Mucosa of descending colon (tissue), 3 donors: ENCODE results near the gene OR9A2. TPM values are rescaled to one million over a fixed set of nuclear protein-coding genes. Genes with fewer than 3 reads are reported as not detected.
"Not testable (repeated sequence)": the region's sequence is repeated elsewhere in the genome, so short reads cannot be mapped to it uniquely, and the experiment has no call there.

ENCODE experiments used
- ATAC-seq: fragments of 200-7000 bp; cut with Tn5 transposase; one replicate; pipeline ENCODE4 v1.9.1; 2020; ENCODE audit warnings: mild to moderate bottlenecking, moderate library complexity
- DNase-seq, 3 donors: peaks; one replicate each; pipeline ENCODE4 v3.0.0-alpha.2; 2020
- H3K36me3 ChIP-seq: fragments of 200-600 bp; one replicate; pipeline ENCODE4 v1.8.0; 2021; ENCODE audit warnings: low read depth, mild to moderate bottlenecking
- H3K4me1 ChIP-seq: fragments of 200-600 bp; one replicate; pipeline ENCODE4 v1.8.0; 2021; ENCODE audit warnings: low read depth, mild to moderate bottlenecking
- H3K4me3 ChIP-seq: fragments of 200-600 bp; one replicate; pipeline ENCODE4 v1.8.0; 2021; ENCODE audit warnings: mild to moderate bottlenecking
- H3K9me3 ChIP-seq: fragments of 200-600 bp; one replicate; pipeline ENCODE4 v1.8.0; 2021; ENCODE audit warnings: mild to moderate bottlenecking
- CTCF ChIP-seq: fragments of 200-600 bp; IDR thresholded peaks from one replicate; pipeline ENCODE4 v1.8.0; 2022; ENCODE audit warnings: antibody characterized with exemption, mild to moderate bottlenecking
- intact Hi-C, 2 donors: fragments of 100-400 bp; cut with DNase I in 1 of 2; cut with micrococcal nuclease in 1 of 2; formaldehyde crosslinking; loops; one replicate each; pipeline versions ENCODE4 v1.11.0 to v1.11.1; 2022; cut with DNase I, micrococcal nuclease
- total RNA-seq, 3 donors: library from RNA; stranded (reverse); fragmentation: NEBNext Ultra II Directional in 2 of 3; extraction: Animal tissue kit (Norgen Biotek cat#: 25700) in 2 of 3; gene quantifications; one replicate each; pipeline versions ENCODE4 v1.2.1 to v1.2.4, GENCODE V29; 2021 to 2023
- donor health status: DM: no; HTN: no; CAD: no; lungs with moderate emphysema.
- donor health status: DM: no; HTN: no; CAD: no.
- donor health status: DM: no; HTN: yes; CAD: no.

Gene OR9A2
- total RNA-seq, 3 donors from 2014 or later = not detected

- no peak for TF ChIP-seq CTCF
- intact Hi-C loops = no loop called here
Observed at GRCh38 chr7:142984297-142984696, 42.6 kb downstream of the OR9A2 start.

GRCh38 chr7:142983825-142984224, 43.1 kb downstream of the OR9A2 start:
- no peaks in the 10 kb centered on the region for H3K4me1 ChIP-seq
- H3K4me3 ChIP-seq = no peak overlapping the region
- no peak for TF ChIP-seq CTCF
- no peaks in the 10 kb centered on the region for H3K9me3 ChIP-seq
- DNase-seq = no peak
- no peaks in the 10 kb centered on the region for H3K36me3 ChIP-seq
- intact Hi-C loops = no loop called here
- no peak for ATAC-seq

More at GRCh38 chr7:142984297-142984696, 42.6 kb downstream of the OR9A2 start:
- Histone ChIP-seq H3K4me3 (no peak overlapping the region), H3K4me1 (no peaks in the 10 kb centered on the region), H3K36me3 (no peaks in the 10 kb centered on the region), H3K9me3 (no peaks in the 10 kb centered on the region)
- DNase-seq (no peak), ATAC-seq (no peak)

DNA sequence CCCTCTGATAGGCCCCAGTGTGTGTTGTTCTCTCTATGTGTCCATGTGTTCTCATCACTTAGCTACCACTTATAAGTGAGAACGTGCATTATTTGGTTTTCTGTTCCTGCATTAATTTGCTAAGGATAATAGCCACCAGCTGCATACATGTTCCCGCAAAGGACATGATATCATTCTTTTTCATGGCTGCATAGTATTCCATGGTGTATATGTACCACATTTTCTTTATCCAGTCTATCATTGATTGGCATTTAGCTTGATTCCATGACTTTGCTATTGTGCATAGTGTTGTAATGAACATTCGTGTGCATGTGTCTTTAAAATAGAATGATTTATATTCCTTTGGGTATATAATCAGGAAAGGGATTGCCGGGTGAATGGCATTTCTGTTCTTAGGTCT, 48.5 kb downstream of the OR9A2 start:
- H3K4me3 ChIP-seq, H3K36me3 ChIP-seq, DNase-seq, ATAC-seq, H3K9me3 ChIP-seq, H3K4me1 ChIP-seq, intact Hi-C loops: not testable (repeated sequence)

Other genes with a start within 250 kb of the OR9A2 start
- 1 to 10 TPM; 1.2 to 8.7 (median 2.6) TPM for gene EPHB6, start 172.1 kb downstream of the OR9A2 start, total RNA-seq
- gene TRPV6, start 141.4 kb downstream of the OR9A2 start, total RNA-seq = under 1 TPM; 0.35 to 0.55 (median 0.44) TPM
- not detected for gene TRPV5, start 93.4 kb downstream of the OR9A2 start, total RNA-seq
- gene LLCFC1, start 87.6 kb downstream of the OR9A2 start, total RNA-seq = not detected
- under 1 TPM in 1 of 3 donors, not detected in 2; 0.55 TPM for gene KEL, start 64.8 kb downstream of the OR9A2 start, total RNA-seq
- not detected for gene OR6V1, start 25.2 kb upstream of the OR9A2 start, total RNA-seq
- not detected for gene PIP, start 104.9 kb upstream of the OR9A2 start, total RNA-seq
- gene TAS2R39, start 156.3 kb upstream of the OR9A2 start, total RNA-seq = not detected
- not detected for gene TAS2R40, start 194.9 kb upstream of the OR9A2 start, total RNA-seq
- gene GSTK1, start 236.3 kb upstream of the OR9A2 start, total RNA-seq = 100 to 1,000 TPM; 193 to 363 (median 355) TPM